Tibial nerve (tissue), 4 donors: ENCODE data around the gene CEACAM16. TPM values are rescaled to one million over a fixed set of nuclear protein-coding genes. Genes with fewer than 3 reads are reported as not detected.
"Not testable (repeated sequence)": the region's sequence is repeated elsewhere in the genome, so short reads cannot be mapped to it uniquely, and the experiment has no call there.

ENCODE experiments used
- DNase-seq, 2 donors: peaks; one replicate each; pipeline ENCODE4 v3.0.0-alpha.2; 2019; ENCODE audit warnings: low spot score in 2 of 2
- H3K27ac ChIP-seq, 4 donors: fragments of 200-600 bp; sonication (generic) in 3 of 4; one replicate each; pipeline ENCODE4 v1.5.1; 2017 to 2019; ENCODE audit warnings: mild to moderate bottlenecking in 1 of 4
- H3K27me3 ChIP-seq, 2 donors: fragments of 200-600 bp; sonication (generic) in 1 of 2; one replicate each; pipeline versions ENCODE4 v1.5.1 to v1.6.0; 2017 to 2019
- H3K36me3 ChIP-seq, 3 donors: fragments of 200-600 bp; sonication (generic); one replicate each; pipeline ENCODE4 v1.5.1; 2018 to 2019
- H3K4me1 ChIP-seq, 4 donors: fragments of 200-600 bp; sonication (generic) in 3 of 4; one replicate each; pipeline ENCODE4 v1.5.1; 2017 to 2019
- H3K4me3 ChIP-seq, 4 donors: fragments of 200-600 bp; sonication (generic) in 3 of 4; one replicate each; pipeline ENCODE4 v1.5.1; 2017 to 2019; ENCODE audit warnings: mild to moderate bottlenecking in 1 of 4, moderate library complexity in 1 of 4
- H3K9me3 ChIP-seq, 4 donors: fragments of 200-600 bp; sonication (generic) in 3 of 4; one replicate each; pipeline ENCODE4 v1.5.1; 2017 to 2019
- EP300 ChIP-seq, 2 donors: sonication (generic); formaldehyde crosslinking; IDR thresholded peaks; one replicate each; pipeline ENCODE4 v1.6.1; 2017; ENCODE audit warnings: antibody characterized with exemption in 2 of 2, mild to moderate bottlenecking in 1 of 2
- POLR2A ChIP-seq, 2 donors: fragments of 450-650 bp; IDR thresholded peaks; one replicate each; pipeline ENCODE4 v1.6.1; 2017; ENCODE audit warnings: antibody characterized with exemption in 2 of 2, mild to moderate bottlenecking in 2 of 2, moderate library complexity in 2 of 2
- WGBS, 2 donors: methylation state at CpG; one replicate each; pipeline ENCODE4 v1.1.5; 2018; 5-methylcytosine and 5-hydroxymethylcytosine counted together
- total RNA-seq, 4 donors: library from RNA; depleted of rRNA; stranded (reverse); fragments of >200 nt; gene quantifications; one replicate each; pipeline ENCODE4 v1.1.0, GENCODE V29; 2016
- TF ChIP-seq, protein P1 (sequence below), 5 experiments: fragments of 200-600 bp in 3 of 5; fragments of 450-650 bp in 2 of 5; sonication (generic) in 3 of 5; IDR thresholded peaks; one replicate each; pipeline ENCODE4 v1.5.1; 2016 to 2019; ENCODE audit warnings: antibody characterized with exemption in 5 of 5, mild to moderate bottlenecking in 3 of 5, moderate library complexity in 2 of 5

The CEACAM16 gene
- total RNA-seq, 4 donors from 2014 or later, result not detected

GRCh38 chr19:44708940-44709339, 10.0 kb downstream of the CEACAM16 start:
- Histone ChIP-seq H3K4me3 (no peak overlapping the region), H3K9me3 (no peaks in the 10 kb centered on the region), H3K27ac (no peak overlapping the region), H3K4me1 (no peaks in the 10 kb centered on the region), H3K36me3 (no peaks in the 10 kb centered on the region), H3K27me3 (no peaks in the 10 kb centered on the region)
- DNase-seq, result no peak
- TF ChIP-seq, protein P1, sequence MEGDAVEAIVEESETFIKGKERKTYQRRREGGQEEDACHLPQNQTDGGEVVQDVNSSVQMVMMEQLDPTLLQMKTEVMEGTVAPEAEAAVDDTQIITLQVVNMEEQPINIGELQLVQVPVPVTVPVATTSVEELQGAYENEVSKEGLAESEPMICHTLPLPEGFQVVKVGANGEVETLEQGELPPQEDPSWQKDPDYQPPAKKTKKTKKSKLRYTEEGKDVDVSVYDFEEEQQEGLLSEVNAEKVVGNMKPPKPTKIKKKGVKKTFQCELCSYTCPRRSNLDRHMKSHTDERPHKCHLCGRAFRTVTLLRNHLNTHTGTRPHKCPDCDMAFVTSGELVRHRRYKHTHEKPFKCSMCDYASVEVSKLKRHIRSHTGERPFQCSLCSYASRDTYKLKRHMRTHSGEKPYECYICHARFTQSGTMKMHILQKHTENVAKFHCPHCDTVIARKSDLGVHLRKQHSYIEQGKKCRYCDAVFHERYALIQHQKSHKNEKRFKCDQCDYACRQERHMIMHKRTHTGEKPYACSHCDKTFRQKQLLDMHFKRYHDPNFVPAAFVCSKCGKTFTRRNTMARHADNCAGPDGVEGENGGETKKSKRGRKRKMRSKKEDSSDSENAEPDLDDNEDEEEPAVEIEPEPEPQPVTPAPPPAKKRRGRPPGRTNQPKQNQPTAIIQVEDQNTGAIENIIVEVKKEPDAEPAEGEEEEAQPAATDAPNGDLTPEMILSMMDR (IDR thresholded peaks at IDR 0.05), result no peak
- no peak for TF ChIP-seq EP300 (IDR thresholded peaks at IDR 0.05)
- no peak for TF ChIP-seq POLR2A (IDR thresholded peaks at IDR 0.05)
- WGBS, 2 donors, result 50 to 98% methylated on average over 2 to 5 of the region's 5 CpGs

DNA sequence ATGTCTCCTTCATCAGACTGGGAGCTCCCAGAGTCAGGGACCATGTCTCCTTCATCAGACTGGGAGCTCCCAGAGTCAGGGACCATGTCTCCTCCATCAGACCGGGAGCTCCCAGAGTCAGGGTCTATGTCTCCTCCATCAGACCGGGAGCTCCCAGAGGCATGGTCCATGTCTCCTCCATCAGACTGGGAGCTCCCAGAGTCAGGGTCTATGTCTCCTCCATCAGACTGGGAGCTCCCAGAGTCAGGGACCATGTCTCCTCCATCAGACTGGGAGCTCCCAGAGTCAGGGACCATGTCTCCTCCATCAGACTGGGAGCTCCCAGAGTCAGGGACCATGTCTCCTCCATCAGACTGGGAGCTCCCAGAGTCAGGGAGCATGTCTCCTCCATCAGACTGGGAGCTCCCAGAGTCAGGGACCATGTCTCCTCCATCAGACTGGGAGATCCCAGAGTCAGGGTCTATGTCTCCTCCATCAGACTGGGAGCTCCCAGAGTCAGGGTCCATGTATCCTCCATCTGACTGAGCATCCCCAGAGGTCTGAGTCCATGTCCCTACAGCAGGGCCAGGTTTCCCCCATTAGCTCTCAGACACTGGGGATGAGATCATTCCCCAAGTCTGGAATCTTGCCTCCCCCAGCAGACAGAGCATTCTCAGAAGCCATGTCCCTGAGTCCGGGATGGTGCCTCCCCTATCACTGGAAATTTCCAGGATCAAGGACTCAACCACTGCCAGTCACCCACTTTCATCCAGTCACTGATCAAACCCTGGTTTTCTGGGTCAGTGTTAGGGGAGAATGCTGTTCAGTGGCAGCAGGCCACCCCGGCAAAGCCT, 10.7 kb downstream of the CEACAM16 start:
- H3K27ac ChIP-seq, H3K27me3 ChIP-seq, DNase-seq, H3K36me3 ChIP-seq, H3K4me1 ChIP-seq, H3K9me3 ChIP-seq, H3K4me3 ChIP-seq: not testable (repeated sequence)
- 53 to 89% methylated on average over 2 to 4 of the region's 4 CpGs for WGBS, 2 donors

- no peak for DNase-seq
- Histone ChIP-seq H3K36me3 (no peaks in the 10 kb centered on the region), H3K27ac (no peak overlapping the region), H3K9me3 (peaks cover 0 to 12% (median 0%) of the 10 kb centered on the region in 4 donors), H3K4me1 (no peaks in the 10 kb centered on the region), H3K27me3 (no peaks in the 10 kb centered on the region), H3K4me3 (no peak overlapping the region)
- WGBS, 2 donors, result 71 to 74% methylated on average over 14 of the region's 14 CpGs
- no peak for TF ChIP-seq POLR2A (IDR thresholded peaks at IDR 0.05)
- TF ChIP-seq, protein P1 (IDR thresholded peaks at IDR 0.05), result no peak
- no peak for TF ChIP-seq EP300 (IDR thresholded peaks at IDR 0.05)
These were observed 11.5 kb downstream of the CEACAM16 start for GRCh38 chr19:44710483-44710882.

DNA sequence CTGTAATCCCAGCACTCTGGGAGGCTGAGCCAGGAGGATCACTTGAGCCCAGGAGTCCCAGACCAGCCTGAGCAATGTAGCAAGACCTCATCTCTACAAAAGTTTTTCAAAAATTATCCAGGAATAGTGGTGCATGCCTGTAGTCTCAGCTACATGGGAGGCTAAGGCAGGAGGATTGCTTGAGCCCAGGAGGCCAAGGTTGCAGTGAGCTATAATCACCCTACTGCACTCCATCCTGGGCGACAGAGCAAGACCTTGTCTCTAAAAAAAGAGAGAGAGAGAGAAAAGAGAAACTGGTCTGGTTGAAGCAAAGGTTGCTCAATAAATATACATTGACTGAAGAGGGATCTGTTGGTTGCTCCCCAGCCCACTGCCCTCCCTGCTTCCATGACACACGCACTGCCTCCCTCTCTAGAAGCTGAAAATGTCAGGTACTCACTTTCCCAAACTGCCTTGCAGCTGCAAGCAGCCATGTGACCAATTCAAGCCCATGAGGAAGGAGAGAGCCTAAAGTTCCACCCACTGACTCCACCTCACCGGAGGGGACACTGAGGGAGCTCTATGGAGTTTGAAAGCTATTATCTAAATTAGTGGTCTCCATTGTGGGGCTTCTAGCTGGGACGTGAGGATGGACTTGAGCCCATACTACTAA, 14.0 kb downstream of the CEACAM16 start:
- 55 to 66% methylated on average over 4 of the region's 4 CpGs for WGBS, 2 donors

GRCh38 chr19:44714597-44715169, 15.7 kb downstream of the CEACAM16 start:
- DNase-seq, result no peak
- 50% methylated on average over 2 of the region's 2 CpGs for WGBS, 2 donors
- no peaks in the 10 kb centered on the region for H3K36me3 ChIP-seq

More for the DNA sequence above, 14.0 kb downstream of the CEACAM16 start:
- Histone ChIP-seq H3K27ac (no peak overlapping the region), H3K4me3 (no peak overlapping the region), H3K36me3 (no peaks in the 10 kb centered on the region), H3K4me1 (peaks cover 0 to 3% (median under 1%) of the 10 kb centered on the region in 4 donors), H3K9me3 (peaks cover 0 to 12% (median 0%) of the 10 kb centered on the region in 4 donors), H3K27me3 (no peaks in the 10 kb centered on the region)
- DNase-seq, result no peak
- TF ChIP-seq POLR2A (IDR thresholded peaks at IDR 0.05) (no peak), EP300 (IDR thresholded peaks at IDR 0.05) (no peak)
- TF ChIP-seq, protein P1 (IDR thresholded peaks at IDR 0.05), result no peak

More at GRCh38 chr19:44714597-44715169, 15.7 kb downstream of the CEACAM16 start:
- Histone ChIP-seq H3K4me3 (no peak overlapping the region), H3K9me3 (peaks cover 0 to 12% (median 0%) of the 10 kb centered on the region in 4 donors), H3K4me1 (peaks cover 0 to 18% (median 11%) of the 10 kb centered on the region in 4 donors), H3K27ac (no peak overlapping the region), H3K27me3 (no peaks in the 10 kb centered on the region)
- TF ChIP-seq EP300 (IDR thresholded peaks at IDR 0.05) (no peak), POLR2A (IDR thresholded peaks at IDR 0.05) (no peak)
- TF ChIP-seq, protein P1 (IDR thresholded peaks at IDR 0.05), result no peak
